ENCODE data around the gene NHS.

Gene NHS

DNA sequence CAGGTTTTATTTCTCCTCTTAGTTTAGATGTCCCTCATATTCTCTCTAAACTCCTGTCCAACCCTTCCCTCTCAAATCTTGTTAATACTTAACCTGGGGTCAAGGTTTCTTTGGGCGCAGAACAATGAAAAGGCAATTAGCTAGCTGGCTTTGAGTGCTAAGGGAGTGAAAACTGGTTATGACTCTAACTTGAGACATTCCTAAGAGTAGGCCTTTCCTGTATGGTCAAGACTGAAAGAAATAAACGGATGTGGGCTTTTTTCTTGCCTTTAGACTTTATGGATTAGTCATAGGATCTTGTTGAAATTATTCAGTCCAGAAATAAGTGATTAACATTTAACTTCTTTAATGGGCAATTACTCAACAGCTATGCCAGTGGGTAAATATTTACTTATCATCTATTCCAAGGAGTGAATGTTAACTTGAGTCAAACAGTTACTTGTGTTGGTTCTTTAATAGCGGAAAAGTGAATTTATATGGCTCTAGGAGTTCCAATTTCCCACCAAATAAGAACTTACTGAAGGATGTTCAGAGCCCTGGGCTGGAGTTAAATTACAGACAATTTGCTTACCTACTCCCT lies 220.5 kb downstream of the NHS start:
- no peak for DNase-seq

DNA sequence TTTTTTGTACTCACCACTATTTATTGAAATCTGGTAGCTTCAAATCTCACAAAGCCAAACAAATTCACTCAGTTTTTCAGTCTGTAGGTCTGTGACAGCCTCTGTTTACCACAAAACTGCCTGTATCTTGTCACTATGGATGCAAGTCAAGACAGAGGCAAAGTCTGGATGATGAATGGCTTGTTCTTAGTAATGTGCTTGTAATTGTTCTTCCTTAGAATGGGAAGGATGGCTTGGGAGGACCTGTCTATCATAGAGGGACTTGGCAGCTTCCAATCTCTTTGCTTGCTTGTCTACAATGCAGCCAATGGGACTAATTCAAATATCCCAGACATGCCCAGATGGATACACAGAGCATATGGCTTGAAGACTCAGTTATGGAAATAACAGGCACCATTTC lies 221.1 kb downstream of the NHS start:
- DNase-seq, result no peak

DNA sequence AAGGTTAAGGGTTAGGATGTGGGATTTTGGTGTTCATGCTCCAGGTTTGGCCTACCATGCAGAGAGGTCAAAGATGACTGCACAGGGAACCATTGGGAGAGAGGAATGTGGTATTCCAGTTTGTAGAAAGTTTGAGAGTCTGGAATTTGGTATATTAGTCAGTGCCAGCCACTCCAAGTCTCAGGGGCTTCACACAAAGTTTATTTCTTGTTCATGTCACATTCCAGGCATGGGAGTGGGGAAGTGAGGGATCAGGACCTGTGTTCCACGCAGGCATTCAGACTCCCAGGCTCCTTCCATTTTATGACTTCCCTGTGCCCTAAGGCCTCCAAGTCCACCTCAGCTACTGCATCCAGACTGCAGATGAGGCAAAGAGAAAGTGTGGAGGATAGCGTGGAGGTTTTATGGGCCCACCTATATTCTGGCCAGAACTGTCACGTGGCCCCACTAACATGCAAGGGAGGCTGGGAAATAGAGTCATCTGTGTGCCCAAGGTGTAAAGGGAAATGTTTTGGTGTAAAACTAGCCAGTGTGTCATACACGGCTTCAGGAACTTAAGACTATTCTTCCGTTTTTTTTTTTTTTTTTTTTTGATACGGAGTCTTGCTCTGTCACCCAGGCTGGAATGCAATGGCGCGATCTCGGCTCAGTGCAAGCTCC lies 221.7 kb downstream of the NHS start:
- no peak for DNase-seq

DNA sequence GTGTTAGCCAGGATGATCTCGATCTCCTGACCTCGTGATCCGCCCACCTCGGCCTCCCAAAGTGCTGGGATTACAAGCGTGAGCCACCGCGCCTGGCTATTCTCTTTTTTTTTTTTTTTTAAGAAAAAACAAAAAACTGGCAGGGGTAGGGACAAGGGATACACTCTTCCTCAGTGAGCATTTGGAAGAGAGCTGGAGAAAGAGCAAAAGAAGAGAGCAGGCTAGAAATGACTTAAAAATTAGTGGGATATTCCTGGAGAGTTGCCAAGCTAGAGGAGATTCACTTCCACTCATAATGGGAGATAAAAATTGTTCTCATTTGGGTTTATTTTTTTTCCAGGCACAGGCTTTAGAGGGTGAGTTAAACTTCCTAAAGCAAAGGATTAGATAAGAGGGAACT lies 222.3 kb downstream of the NHS start:
- no peak for DNase-seq

DNA sequence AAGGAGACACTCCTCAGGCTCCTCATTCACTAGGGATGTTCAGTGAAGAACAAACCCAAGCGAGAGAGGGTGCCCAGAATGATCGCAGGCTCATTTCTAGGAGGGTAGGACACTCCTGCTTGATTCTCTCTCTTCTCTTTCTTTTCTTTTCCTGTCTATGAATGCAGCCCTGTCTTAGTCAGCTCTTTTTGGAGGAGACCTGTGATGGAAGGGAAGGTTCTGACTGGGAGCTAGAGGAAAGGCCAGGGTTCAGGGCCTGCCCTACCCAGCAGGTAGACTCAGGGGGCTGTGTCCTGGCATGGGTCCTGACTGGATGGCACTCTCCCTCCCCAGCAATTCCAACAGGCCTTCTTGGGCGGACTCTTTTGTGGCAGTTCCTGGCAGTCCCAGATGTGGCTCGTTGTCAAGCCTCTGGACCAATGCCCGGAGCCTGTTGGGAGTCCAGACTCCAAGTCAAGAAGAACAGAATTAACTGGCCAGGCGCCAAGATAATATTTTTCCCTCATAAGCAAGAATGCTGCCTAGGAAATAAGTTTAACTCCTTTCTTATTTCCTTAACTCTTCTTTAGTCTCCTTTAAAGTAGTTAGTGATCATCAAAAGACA lies 222.9 kb downstream of the NHS start:
- DNase-seq, result no peak

DNA sequence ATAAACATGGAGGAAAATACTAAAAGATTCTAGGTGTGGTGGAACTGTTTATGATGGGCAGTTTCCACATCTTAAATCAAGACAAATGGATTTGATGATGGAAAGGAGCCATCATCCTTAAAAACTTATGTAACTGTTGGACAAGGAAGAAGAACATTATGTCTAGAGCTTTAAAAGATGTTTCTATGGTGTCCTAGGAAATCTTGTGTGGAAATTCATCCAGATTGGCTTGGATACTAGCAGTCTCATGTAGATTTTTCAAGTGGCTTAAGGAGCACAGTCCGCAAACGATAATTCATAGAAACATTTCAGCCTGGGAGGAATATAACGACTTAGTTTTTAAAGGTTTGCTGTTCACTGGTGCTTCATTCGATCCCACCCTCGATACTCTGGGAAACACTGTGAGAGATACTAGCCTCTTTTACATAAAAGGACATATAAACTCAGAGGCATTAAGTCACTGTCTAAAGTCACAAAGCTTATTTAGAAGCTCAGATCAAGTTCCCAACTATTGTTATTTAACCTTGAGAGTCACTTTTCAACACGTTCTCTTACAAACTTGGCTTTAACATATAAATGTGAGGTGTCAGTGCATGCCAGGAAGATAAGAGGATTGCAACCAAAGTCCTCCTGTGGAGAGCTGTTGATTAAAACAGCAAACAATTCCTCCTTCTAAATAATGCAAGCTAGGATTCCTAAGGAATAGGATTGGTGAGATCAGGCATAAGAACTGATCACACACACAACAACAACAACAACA lies 226.6 kb downstream of the NHS start:
- no peak for DNase-seq

DNA sequence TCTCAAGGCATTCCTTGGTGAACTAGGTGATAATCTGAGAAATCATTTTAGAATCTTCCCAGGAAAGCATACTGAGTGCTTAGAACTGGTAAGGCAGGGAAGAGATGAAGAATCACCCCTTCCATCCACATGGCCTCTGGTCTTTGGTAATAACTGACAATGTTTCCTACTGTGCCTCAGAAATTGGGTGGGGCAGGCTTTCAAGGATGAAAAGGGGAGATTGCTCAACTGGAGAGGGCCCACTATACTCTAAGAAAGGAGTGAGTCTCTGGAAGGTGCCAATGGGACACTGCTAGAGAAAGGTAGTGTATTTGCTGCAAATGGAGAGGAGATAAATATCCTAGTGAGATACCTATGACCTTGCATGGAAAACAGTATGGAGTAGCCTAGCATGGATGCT lies 227.2 kb downstream of the NHS start:
- no peak for DNase-seq

DNA sequence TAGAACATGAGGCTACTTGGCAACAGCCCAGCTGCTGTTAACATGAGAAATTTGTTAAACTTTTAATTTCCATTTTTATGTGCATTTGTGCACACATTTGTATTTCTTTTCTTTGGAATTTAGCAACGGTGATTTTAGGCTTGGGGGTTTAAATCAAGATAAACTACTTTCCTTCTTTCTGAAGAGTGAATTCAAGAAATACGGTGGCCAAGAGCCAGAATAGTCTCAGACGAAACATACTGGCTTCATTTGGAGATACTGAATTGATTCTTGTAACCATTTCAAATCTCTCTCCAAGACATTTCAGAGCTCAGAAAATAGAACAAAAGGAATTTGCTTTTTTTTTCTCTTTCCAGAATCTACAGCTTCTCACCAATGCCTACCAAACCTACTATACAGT lies 228.2 kb downstream of the NHS start:
- DNase-seq, result no peak

DNA sequence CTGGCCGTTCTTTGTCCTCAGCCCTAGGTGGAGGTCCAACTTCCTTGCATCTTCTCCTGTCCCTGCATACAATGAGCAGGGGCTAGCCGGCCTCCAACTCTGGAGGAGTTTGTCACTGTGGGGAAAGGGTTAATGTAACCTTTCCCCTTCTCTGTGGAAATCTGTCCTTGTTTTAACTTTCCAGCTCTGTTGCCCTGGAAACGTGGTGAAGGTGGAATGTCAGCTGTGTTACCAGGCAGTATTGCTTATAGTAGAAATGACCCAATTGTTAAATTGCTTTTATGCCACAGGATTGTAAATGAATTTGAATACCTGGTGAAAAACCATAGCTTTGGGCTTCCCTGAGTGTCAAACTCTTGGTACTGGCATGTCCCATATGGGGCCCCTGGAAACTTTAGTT lies 230.7 kb downstream of the NHS start:
- no peak for DNase-seq

DNA sequence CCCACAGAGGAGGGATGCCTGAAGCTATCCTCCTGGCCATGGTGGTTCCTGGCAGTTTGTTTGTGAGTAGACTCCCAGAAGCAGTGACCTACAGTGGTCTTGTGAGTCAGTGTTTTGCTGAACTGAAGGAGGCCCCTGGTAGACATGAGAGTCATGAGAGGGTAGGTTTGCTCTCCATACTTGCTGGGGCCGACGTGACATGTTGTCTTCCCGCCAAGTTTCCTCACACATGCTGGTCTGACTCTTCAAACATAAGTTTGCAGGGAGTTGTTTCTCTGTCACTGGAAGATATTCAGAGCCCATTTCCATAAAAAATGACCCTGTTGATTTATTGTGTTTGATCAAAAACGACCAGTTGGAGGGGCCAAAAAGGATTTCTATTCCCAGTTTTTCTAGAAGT lies 231.2 kb downstream of the NHS start:
- DNase-seq, result no peak

DNA sequence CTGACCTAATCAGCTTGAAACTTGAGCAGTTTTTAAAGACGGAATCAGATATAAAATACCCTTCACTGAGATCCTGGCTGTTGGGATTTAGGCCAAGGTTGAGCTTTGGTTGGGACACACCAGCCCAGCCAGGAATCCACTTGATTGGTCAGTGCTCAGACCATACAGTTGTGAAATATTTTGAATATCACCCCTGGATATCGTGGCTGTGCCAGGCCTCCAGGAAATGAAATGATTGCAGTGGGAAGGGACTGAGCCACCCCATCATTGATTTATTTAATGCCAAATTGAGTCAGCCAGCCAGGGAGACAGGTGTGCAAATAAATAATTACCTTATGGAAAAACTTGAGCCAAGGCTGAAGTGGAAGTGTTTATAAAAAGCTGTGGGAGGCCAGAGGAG lies 233.9 kb downstream of the NHS start:
- DNase-seq, result no peak

DNA sequence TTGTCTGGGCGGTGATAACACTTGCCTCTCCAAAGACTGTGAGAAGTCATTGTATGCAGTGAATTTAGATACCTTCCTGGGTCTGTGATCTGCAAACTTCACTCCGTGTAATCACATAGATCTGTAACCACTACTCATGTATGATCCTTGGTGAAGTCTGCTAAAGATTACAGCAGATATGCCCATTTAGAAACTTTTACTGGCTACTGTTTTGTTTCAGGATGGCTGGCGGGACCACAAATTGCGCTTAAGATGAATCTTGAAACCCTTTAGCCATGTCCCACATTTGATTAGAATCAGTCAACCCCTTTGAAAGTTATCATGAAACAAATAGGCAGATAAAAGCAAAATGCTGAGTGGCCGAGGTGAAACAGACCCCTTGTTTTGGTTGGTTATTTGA lies 235.8 kb downstream of the NHS start:
- DNase-seq, result no peak

DNA sequence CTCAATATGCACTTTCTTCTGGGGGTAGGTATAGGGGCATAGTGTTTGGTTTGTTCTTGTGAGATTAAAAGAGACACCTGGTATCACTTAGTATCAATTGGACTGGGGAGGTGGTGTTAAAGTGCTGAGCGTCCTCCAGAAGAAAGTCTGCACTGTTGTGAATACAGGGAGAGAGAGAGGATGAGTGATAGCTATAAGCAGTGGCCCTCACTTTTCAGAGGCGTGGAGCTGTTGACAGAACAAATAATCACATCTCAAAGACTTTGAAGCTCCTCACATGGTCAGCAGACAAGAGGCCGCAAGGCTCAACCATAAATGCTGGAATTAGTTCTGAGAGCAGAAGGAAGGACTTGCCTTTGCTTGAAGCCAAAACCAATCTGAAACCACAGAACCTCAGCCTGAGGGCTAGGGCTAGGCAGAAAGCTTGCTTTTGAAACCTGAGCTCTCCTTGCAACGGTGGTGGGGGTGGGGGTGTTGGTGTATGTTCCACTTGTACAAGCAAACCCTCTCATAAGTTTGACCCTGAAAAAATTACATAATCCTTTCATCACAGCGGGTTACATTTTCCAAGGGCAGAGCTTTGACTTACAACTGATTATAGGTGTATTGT lies 239.1 kb downstream of the NHS start:
- DNase-seq, result no peak

DNA sequence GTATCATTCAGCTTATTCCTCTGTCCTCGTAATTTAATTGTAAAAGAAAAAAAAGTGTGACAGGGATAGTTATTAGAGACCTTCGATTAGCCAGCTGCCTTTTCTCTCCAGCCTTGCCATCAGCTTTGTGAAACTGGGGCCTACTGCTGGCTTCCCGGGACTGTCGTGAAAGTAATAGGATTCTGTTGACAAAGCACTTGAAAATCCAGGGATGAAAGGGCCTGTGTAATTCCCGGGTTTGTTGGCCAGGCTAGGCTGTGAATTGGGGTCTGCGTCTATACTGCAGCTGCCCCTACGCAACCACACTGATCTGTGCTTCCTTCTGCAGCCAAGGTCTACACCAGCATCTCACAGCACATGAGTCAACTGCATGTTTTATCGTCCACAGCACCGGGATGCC lies 241.9 kb downstream of the NHS start:
- no peak for DNase-seq

DNA sequence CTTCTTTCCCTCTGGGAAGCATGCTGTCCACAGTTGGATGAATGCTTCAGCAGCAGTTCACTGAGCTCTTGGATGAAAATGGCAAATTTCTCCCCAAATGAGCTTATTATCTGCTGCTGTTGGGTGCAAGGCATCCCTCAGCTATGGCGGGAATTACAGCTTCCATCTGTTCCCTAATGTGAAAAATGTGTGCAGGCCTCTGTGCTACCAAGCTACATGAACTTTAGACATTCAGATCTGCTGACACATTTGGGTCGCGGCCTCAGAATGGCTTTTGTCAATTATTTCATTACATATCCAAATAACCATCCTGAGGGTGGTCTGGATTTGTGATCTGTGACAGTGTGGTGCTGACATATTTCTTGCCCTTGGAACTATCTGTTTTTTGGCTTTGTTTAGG lies 242.8 kb downstream of the NHS start:
- no peak for DNase-seq

DNA sequence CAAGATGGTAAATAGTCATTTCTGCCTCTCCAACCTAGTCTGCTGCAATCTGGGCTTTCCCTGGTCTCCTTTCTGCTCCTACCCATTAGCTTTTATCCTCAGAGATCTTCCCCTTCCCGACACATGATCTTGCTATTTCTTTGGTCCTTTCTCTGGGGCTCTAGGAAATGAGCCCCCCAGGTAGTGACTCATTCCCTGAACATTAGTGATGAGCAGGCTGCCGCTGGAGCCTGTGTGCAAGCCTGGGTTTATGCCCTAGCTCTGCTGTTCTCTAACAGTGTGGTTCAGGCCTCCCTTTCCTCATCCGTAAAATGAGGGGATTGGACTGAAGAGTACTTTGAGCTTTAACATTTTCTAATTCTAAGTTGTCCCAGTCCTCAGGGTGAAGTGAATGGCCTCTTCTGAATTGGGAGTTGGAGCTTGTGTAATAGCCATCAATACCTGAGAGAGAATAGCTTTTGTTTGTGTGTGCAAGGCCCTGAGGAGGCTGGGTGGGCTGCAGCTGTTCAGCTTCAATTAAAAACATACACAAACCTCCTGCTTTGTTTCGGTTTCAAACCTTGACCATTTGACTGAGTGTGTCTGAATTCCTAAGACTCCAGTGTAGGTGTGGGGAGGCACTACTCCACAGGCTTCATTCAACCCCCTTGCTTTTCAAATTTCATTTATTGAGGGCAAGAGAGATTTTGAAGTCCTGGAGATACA lies 246.7 kb downstream of the NHS start:
- no peak for DNase-seq

DNA sequence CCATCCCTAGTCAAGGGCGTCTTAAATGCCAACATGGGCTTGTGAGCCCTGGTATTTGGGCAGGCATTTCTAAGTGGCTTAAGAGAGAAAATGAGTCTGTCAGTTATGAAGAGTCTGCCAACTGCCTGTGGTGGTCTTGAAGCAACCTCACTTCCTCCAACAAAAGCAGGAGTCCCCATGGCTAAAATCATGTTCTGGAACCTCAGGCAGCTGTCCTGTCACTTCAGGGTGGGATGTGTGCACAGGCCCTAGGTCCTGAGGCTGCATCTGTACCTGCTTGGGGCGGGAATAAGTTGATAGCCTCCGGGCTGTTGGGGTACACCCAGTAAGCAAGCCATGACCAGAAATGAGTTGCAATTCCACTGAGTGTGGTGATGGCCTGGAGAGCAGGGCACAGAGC lies 247.3 kb downstream of the NHS start:
- no peak for DNase-seq

DNA sequence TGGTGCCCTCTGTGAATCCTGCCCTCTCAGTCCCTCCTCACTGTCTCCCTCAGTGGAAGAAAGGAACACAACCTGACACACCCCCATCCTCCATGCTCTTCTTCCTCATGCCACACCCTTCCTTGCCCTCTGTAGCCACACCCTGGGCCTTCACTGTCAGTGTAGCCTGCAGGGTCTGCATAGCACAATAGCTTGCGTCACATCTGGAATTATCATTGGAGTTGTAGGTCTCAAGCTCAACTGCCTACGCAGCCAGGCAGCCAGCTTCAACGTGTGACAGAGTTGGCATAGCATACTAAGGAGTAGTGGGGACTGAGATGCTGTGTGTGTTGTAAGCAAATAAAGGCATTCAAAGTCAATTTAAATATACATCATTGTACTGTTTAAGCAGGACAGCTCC lies 248.8 kb downstream of the NHS start:
- DNase-seq, result no peak

DNA sequence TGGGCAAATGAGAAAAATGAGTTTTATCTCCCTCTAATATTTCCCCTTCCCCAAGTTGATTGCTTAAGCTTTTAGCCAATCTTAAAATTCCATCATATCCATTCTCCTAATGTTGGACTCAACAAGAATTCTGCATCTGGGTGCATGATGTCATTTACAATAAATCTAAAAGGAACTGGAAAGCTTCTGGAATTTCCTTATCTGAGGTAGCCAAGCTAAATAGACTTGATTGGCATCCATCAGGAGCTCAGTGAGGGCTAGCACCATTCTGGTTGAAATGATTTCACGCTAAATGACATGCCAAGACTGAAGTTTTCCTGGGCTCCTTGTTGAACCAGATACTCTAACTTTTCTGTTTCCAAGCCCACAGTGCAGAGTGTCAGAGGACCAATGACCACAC lies 252.0 kb downstream of the NHS start:
- DNase-seq, result no peak

DNA sequence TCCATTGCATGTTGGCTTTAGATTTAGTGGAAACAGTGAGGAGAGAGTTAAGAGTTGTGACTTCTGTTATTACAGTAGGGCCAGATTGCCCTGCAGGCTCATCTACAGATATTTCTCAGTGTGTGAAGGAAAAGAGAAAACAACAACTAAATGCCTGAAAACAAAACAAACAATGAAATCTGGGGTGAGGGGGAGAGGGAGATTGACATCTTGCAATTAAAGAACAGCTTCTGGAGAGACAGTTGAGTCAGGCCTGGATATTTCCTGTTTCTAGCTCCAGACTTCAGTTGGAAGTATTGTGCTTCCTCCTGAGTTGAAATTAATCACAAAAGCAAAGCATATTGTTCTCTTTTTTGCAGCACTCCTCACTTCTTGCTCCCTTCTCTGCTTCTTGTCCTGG lies 254.0 kb downstream of the NHS start:
- no peak for DNase-seq

DNA sequence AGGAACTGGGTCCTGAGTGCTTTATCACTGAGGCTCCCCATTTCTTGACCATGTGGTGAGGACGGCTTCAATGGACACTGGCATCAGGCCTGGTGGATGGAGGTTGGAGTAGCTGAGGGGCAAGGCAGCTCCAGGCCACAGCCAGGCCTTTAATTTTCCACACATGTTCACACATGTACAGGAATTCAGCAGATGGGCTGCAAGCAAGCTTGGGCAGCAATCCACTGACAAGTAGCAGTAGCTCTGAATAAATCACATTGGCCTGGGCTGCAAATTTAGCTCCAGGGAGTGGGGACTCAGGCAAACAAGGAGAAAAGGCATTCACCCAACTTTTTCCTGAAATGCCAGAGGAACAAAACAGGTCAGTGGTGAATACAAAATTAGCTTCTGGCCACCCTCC lies 254.5 kb downstream of the NHS start:
- DNase-seq, result no peak

DNA sequence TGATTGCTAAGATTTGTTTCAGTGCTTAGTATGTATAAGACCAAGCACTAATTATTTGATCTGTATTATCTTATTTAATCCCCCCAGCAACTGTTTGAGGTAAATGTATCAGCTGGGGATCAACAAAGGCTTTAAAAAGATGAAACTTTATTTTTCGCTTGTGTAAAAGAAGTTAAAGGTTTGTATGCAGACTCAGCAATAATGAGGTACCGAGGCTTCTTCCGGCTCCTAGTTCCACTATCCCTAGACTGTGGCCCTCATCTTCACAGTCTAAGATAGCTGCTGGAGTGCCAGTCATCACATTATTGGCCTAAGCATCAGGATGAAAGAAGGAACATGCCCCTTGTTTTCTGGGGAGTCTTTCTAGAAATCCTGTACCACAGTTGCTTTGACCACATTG lies 256.6 kb downstream of the NHS start:
- no peak for DNase-seq

DNA sequence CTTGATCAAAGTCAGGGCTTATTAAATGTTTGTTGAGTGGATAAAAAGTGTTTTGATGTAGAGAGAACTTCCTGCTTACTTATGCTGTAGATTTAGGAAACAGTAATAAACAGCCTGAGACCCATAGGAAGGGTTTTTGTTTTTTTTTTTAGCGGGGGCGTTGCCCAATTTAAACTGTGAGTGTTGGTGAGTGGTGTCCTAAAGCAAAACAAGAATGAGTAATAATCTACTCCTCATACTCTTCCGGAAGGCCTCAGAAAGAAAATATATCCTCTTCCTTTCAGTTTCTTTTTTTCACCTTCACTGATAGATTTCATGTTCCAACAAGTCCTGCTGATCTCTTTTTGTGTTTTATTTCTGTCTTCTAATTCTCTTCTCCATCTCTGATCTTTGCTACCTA lies 257.9 kb downstream of the NHS start:
- no peak for DNase-seq

Measured in CD4-positive, alpha-beta T cell treated with Interleukin-1 beta for 1 hour (primary cell).